HepG2 (cell line): Measurements from ENCODE around the gene TOLLIP. TPM values are rescaled to one million over a fixed set of nuclear protein-coding genes. Genes with fewer than 3 reads are reported as not detected.

ENCODE experiments used
- FOSL2 ChIP-seq: sonication (generic); formaldehyde crosslinking; IDR thresholded peaks from 2 replicates; pipeline ENCODE4 v1.4.0; 2020; ENCODE audit warnings: missing genetic modification reagents
- GATA4 ChIP-seq: sonication (generic); IDR thresholded peaks from 2 replicates; pipeline ENCODE4 v1.6.1; 2016; ENCODE audit warnings: antibody characterized with exemption, low read depth, borderline replicate concordance
- MED1 ChIP-seq: sonication (generic); formaldehyde crosslinking; IDR thresholded peaks from 2 replicates; pipeline ENCODE4 v1.4.0; 2020; ENCODE audit warnings: missing genetic modification reagents
- PAXIP1 ChIP-seq: sonication (generic); formaldehyde crosslinking; conservative IDR thresholded peaks from 2 replicates; pipeline ENCODE4 v1.4.0; 2020; ENCODE audit warnings: mild to moderate bottlenecking, missing genetic modification reagents, moderate library complexity
- RFX5 ChIP-seq: IDR thresholded peaks from 2 replicates; pipeline ENCODE4 v1.6.1; 2011; ENCODE audit warnings: low read depth, low read length, improper control_type of control experiment
- SOX5 ChIP-seq: IDR thresholded peaks from 2 replicates; pipeline ENCODE4 v1.6.1; 2016; ENCODE audit warnings: borderline replicate concordance
- YY1 ChIP-seq: IDR thresholded peaks from 2 replicates; pipeline ENCODE4 v1.6.1; 2011; ENCODE audit warnings: low read length, low read depth, moderate library complexity, mild to moderate bottlenecking; ENCODE audit not compliant: insufficient read depth, insufficient replicate concordance
- ZBTB40 ChIP-seq, 2 experiments: fragments of 450-650 bp in 1 of 2; sonication (generic) in 1 of 2; formaldehyde crosslinking in 1 of 2; IDR thresholded peaks; 2 replicates each; pipeline versions ENCODE4 v1.6.1 to v1.8.0; 2016 to 2022; ENCODE audit warnings: antibody characterized with exemption in 1 of 2, mild to moderate bottlenecking in 1 of 2, missing genetic modification reagents in 1 of 2
- ZGPAT ChIP-seq: IDR thresholded peaks from 2 replicates; pipeline ENCODE4 v1.6.1; 2016; ENCODE audit warnings: mild to moderate bottlenecking
- ZNF281 ChIP-seq: sonication (generic); formaldehyde crosslinking; IDR thresholded peaks from 2 replicates; pipeline ENCODE4 v1.4.0; 2020; ENCODE audit warnings: missing genetic modification reagents, borderline replicate concordance
- polyA plus RNA-seq, 8 experiments: library from polyadenylated mRNA; depleted of rRNA in 3 of 8; stranded (reverse) in 7 of 8; unstranded in 1 of 8; fragments of >200 nt; fragmentation: Illumina TruSeq in 4 of 8; extraction: Trizol in 4 of 8; gene quantifications; 2 replicates each; pipeline versions ENCODE4 v1.2.1 to v1.2.3, GENCODE V29; 2011 to 2016; ENCODE audit warnings: low read depth in 4 of 8, missing spikeins in 1 of 8, mixed read lengths in 1 of 8; ENCODE audit not compliant: insufficient read depth in 1 of 8
- total RNA-seq, 5 experiments: library from RNA; depleted of rRNA; stranded (reverse); fragments of >200 nt; fragmentation: Illumina TruSeq; extraction: Trizol; gene quantifications; 2 replicates each; pipeline ENCODE4 v1.2.3, GENCODE V29; 2016; ENCODE audit warnings: low read depth in 1 of 5

Gene TOLLIP
- total and polyA plus RNA-seq, 2 of the 13 experiments (the other 11 are each of a cell fraction or from before 2014, with no cell fraction given): 25.9 to 47.5 TPM

- no peak for TF ChIP-seq ZBTB40 (IDR thresholded peaks at IDR 0.05)
- peak; percentile 31; the same call in 1 of the 2 replicates for TF ChIP-seq ZBTB40 (CRISPR knock-in tag; IDR thresholded peaks at IDR 0.05)
- TF ChIP-seq MED1 (CRISPR knock-in tag): 0 out of 2 replicates have a peak, but pooled peaks have one; percentile 37
- TF ChIP-seq RFX5: no peak
- TF ChIP-seq YY1: peak; percentile 34
- 0 out of 2 replicates have a peak, but pooled peaks have one; percentile 47 for TF ChIP-seq ZGPAT (CRISPR knock-in tag)
- peak; percentile 26; the same call in 1 of the 2 replicates for TF ChIP-seq SOX5 (CRISPR knock-in tag)
- peak; percentile 64 for TF ChIP-seq FOSL2 (CRISPR knock-in tag)
- peak; percentile 95 for TF ChIP-seq PAXIP1 (CRISPR knock-in tag)
- TF ChIP-seq GATA4: no peak
- no peak for TF ChIP-seq ZNF281
Observed at GRCh38 chr11:1333091-1333772, 23.8 kb upstream of the TOLLIP start (continued).
